A549 (cell line): ENCODE measurements around the gene CTU2.

ENCODE experiments used
- BCL3 ChIP-seq: fragments of >200 bp; sonication (Bioruptor Twin); formaldehyde crosslinking; IDR thresholded peaks from 3 replicates; pipeline ENCODE4 v1.6.1; 2016
- CTCF ChIP-seq: fragments of >200 bp; sonication (Bioruptor Twin); formaldehyde crosslinking; IDR thresholded peaks from 3 replicates; pipeline ENCODE4 v1.5.1; 2016
- HDAC2 ChIP-seq: fragments of 200-600 bp; sonication (generic); IDR thresholded peaks from 2 replicates; pipeline ENCODE4 v1.6.1; 2016
- HOXA7 ChIP-seq: fragments of 250-450 bp; sonication (Bioruptor Pico); IDR thresholded peaks from 2 replicates; pipeline ENCODE4 v1.5.0; 2020; ENCODE audit warnings: mild to moderate bottlenecking, moderate library complexity
- JUN ChIP-seq, 2 experiments: fragments of >200 bp; sonication (Bioruptor Twin); formaldehyde crosslinking; IDR thresholded peaks; 2 replicates in 1 of 2; 3 replicates in 1 of 2; pipeline ENCODE4 v1.6.1; 2016 to 2017
- MAX ChIP-seq: IDR thresholded peaks from 2 replicates; pipeline ENCODE4 v1.6.1; 2012
- MAZ ChIP-seq: fragments of 150-350 bp; IDR thresholded peaks from 2 replicates; pipeline ENCODE4 v1.6.1; 2014; ENCODE audit warnings: antibody characterized with exemption, low read depth, low read length, borderline replicate concordance
- MYC ChIP-seq: IDR thresholded peaks from 2 replicates; pipeline ENCODE4 v1.6.1; 2012; ENCODE audit warnings: mild to moderate bottlenecking, inconsistent platforms, low read length, improper control_type of control experiment, borderline replicate concordance
- POLR2A ChIP-seq: IDR thresholded peaks from 2 replicates; pipeline ENCODE4 v1.6.1; 2012; ENCODE audit warnings: mild to moderate bottlenecking, low read length
- RNF2 ChIP-seq: fragments of 200-600 bp; sonication (generic); IDR thresholded peaks from 2 replicates; pipeline ENCODE4 v1.6.1; 2016; ENCODE audit warnings: low read depth, mild to moderate bottlenecking, antibody characterized with exemption, moderate library complexity, borderline replicate concordance
- SMC3 ChIP-seq: fragments of >200 bp; sonication (Bioruptor Twin); formaldehyde crosslinking; IDR thresholded peaks from 3 replicates; pipeline ENCODE4 v1.6.1; 2018; ENCODE audit warnings: inconsistent platforms
- USF2 ChIP-seq: fragments of 450-650 bp; IDR thresholded peaks from 2 replicates; pipeline ENCODE4 v1.6.1; 2014; ENCODE audit warnings: antibody characterized with exemption

GRCh38 chr16:88744577-88745521, 38.5 kb downstream of the CTU2 start:
- TF ChIP-seq USF2 (no peak), CTCF (no peak), SMC3 (no peak), POLR2A (no peak), HDAC2 (no peak), MYC (no peak), MAZ (no peak), HOXA7 (CRISPR knock-in tag) (no peak), RNF2 (no peak), JUN (IDR thresholded peaks at IDR 0.05) (no peak), MAX (no peak), BCL3 (no peak)
